NB4 (cell line): ENCODE data around the gene HDGFL2.
A peak's percentile ranks its signal among the peaks of the same experiment; 100 is the strongest.

Experiments used
- DNase-seq: peaks from one replicate; pipeline ENCODE4 v3.0.0; 2010; ENCODE audit warnings: low read depth
- H3K4me3 ChIP-seq: one replicate; pipeline ENCODE4 v1.5.1; 2011; ENCODE audit warnings: mild to moderate bottlenecking, low read depth, low read length, moderate library complexity
- MYC ChIP-seq: IDR thresholded peaks from 2 replicates; pipeline ENCODE4 v1.6.1; 2011; ENCODE audit warnings: low read depth, low read length
- POLR2A ChIP-seq: IDR thresholded peaks from 2 replicates; pipeline ENCODE4 v1.6.1; 2011; ENCODE audit warnings: mild to moderate bottlenecking; ENCODE audit not compliant: insufficient read length; ENCODE audit errors: extremely low read depth
- TF ChIP-seq, protein P1 (sequence below): IDR thresholded peaks from one replicate; pipeline ENCODE4 v1.5.1; 2012; ENCODE audit warnings: low read depth, low read length
- TF ChIP-seq, protein P2 (sequence below): IDR thresholded peaks from 2 replicates; pipeline ENCODE4 v1.6.1; 2011; ENCODE audit warnings: low read depth, low read length

Gene HDGFL2

DNA sequence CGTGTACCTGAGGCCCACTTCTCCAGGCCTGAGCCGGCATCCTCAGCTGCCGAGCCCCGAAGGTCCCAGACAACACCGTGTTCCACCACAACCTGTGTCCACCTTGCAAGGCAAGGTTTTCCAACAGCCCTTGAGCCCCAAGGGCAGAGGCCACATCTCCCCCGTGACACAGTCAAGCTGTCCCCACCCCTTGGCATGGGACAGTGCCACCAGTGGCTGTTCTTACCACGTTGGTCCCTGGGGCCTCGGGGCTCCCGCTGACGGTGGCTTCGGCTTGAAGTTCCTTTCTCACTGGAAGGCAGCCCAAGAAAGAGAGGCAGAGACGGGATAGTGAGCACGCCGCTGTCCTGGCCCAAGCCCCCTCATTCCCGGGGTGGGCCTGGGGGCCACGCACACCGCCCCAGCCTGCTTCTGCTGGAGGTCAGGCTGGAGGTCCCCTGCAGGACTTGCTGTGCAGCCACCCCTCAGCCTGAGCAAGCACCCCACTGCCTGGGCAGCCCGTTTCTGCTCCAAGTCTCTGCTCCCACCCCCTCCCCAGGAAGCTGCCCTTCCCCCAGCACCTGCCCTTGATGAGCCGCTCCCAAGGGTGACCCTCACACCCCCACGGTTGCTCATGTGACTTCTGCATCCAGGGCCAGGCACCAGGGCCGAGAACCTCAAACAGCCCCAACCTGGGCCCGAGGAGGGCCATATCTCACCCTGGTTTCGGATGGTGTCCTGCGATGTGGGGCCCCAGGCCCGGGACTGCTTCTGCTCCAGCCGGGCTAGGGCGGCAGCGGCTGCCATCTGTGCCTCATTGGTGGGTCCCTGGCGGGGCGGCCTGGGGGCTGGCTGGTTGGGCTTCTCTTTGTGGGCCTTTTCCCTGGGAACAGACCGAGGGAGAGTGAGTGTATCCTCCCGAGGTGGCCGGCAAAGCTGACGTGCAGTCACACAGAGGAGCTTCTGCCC is 18.6 kb upstream of the HDGFL2 start:
- no peak overlapping the region for H3K4me3 ChIP-seq
- no peak for DNase-seq
- TF ChIP-seq, protein P1, sequence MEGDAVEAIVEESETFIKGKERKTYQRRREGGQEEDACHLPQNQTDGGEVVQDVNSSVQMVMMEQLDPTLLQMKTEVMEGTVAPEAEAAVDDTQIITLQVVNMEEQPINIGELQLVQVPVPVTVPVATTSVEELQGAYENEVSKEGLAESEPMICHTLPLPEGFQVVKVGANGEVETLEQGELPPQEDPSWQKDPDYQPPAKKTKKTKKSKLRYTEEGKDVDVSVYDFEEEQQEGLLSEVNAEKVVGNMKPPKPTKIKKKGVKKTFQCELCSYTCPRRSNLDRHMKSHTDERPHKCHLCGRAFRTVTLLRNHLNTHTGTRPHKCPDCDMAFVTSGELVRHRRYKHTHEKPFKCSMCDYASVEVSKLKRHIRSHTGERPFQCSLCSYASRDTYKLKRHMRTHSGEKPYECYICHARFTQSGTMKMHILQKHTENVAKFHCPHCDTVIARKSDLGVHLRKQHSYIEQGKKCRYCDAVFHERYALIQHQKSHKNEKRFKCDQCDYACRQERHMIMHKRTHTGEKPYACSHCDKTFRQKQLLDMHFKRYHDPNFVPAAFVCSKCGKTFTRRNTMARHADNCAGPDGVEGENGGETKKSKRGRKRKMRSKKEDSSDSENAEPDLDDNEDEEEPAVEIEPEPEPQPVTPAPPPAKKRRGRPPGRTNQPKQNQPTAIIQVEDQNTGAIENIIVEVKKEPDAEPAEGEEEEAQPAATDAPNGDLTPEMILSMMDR: no peak
- TF ChIP-seq MYC (no peak), POLR2A (no peak)
- TF ChIP-seq, protein P2, sequence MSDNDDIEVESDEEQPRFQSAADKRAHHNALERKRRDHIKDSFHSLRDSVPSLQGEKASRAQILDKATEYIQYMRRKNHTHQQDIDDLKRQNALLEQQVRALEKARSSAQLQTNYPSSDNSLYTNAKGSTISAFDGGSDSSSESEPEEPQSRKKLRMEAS: no peak

DNA sequence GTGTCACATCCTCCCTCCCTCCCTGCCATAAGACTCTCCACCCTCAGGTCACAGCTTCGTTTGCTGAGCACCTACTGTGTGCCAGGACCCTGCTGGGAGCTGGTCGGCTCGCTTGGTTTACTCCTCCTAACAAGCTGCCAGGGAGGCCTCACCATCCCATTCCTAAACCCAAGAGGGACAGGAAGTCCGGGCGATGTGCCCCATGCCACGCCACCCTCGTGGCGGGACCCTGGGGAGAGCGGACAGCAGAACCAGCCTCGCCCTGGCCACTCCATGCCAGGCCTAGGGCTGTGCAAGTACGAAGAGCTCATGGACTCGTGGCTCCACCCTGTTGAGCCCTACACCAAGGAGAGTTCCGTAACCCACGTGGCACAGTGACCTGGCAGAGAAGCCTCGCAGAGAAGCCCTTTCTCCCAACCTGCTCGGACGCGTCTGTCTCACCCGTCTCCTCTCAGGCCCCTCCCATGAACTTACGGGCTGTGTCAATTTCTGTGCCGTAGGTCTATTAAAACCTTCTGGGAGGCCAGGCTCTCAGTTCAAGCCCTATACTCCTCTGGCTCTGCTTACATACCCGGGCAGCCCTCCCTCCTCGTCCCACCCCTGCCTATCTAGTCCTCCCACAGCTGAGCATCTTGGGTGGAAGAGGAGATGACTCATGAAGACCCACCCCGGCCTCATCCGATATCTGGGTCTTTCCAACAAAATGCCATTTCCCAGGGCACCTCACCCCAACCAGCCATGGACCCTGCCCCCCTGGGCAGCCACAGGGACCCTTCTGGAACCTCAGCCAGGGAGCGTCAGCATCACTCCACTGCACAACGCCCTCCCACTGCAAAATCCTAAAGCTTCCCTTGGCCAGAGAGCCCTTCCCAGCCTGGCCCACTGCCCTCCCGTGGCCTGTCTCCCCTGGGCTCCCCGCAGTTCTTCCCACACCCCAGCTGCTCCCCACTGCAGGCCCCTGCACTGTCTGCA is 17.1 kb upstream of the HDGFL2 start:
- no peak overlapping the region for H3K4me3 ChIP-seq
- TF ChIP-seq, protein P1: no peak
- TF ChIP-seq, protein P2: no peak
- TF ChIP-seq POLR2A (no peak), MYC (no peak)
- no peak for DNase-seq

DNA sequence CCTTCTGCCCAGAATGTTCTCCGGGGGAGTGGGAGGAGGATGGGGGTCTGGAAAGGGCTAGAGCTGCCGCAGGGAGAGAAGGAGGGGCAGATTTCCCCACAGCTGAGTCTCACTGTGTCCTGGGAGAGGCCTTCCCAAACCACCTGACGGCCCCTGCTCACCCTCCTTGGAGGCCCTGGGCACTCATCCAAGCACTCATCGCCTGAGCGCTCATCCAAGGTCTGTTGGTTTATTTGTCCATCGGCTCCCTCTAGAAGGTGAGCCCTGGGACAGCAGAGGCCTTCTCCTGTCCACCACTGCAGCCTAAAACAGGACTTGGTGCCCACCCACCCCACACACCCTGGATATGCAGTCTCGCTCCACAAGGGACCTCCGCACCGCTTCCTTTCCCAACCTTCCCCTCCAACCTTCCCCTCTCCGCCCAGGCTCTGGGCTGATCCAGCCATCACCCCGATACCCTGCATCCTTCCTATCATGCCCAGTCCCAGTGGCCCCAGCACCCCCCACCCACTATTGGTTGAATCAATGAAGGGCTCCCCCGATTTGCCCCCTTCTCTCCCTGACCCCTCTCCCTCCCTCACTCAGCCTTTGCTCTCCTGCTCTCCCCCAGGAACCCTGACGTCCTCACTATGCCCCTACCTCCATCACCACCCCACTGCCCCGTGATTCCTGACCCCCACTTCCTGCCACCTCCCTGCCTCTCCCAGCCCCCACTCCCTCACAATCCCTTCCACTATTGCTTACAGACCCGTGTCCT is 16.2 kb upstream of the HDGFL2 start:
- peak overlapping the region; percentile 69 for H3K4me3 ChIP-seq
- no peak for DNase-seq

DNA sequence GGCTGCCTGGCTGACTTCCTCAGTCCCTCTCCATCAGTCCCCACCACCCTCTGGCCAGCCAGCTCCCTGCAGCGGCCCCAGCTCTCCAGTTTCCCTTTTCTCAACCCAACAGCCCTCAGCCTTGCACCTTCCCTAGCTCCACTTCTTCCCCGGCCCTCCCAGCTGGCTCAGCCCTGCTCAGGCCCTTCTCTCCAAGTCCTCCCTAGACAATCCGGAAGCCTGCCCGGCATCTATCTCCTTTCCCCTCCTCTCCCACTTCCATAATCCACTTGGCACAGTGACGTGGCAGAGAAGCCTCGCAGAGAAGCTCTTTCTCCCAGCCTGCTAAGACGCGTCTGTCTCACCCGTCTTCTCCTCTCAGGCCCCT is 15.6 kb upstream of the HDGFL2 start:
- TF ChIP-seq, protein P2: no peak
- TF ChIP-seq POLR2A: no peak
- TF ChIP-seq, protein P1: no peak
- no peak for TF ChIP-seq MYC
- peak overlapping the region; percentile 69 for H3K4me3 ChIP-seq
- DNase-seq: peak; percentile 59

More for the DNA sequence above, 16.2 kb upstream of the HDGFL2 start:
- TF ChIP-seq MYC: no peak
- no peak for TF ChIP-seq POLR2A
- TF ChIP-seq, protein P2: no peak
- TF ChIP-seq, protein P1: no peak
